ENCODE results near the gene MRPS7.

Gene MRPS7

GRCh38 chr17:75300280-75300679, 38.6 kb downstream of the MRPS7 start:
- Mint-ChIP-seq H3K36me3 (ENCODE audit: low read depth) (peaks cover under 1% of the 10 kb centered on the region), H3K27me3 (no peaks in the 10 kb centered on the region), H3K27ac (no peak overlapping the region), H3K4me1 (peaks cover 31% of the 10 kb centered on the region), H3K4me3 (no peak overlapping the region), H3K9me3 (no peaks in the 10 kb centered on the region)
- ATAC-seq: no peak
- DNase-seq: no peak

GRCh38 chr17:75301049-75301448, 39.4 kb downstream of the MRPS7 start:
- no peak for ATAC-seq
- Mint-ChIP-seq H3K4me3 (no peak overlapping the region), H3K27me3 (no peaks in the 10 kb centered on the region), H3K4me1 (peaks cover 23% of the 10 kb centered on the region), H3K9me3 (no peaks in the 10 kb centered on the region), H3K27ac (no peak overlapping the region), H3K36me3 (ENCODE audit: low read depth) (no peaks in the 10 kb centered on the region)
- no peak for DNase-seq

- DNase-seq (no peak), ATAC-seq (no peak)
- no peaks in the 10 kb centered on the region for H3K27me3 Mint-ChIP-seq
- H3K36me3 Mint-ChIP-seq (ENCODE audit: low read depth): no peaks in the 10 kb centered on the region
- H3K4me1 Mint-ChIP-seq: peaks cover 18% of the 10 kb centered on the region
- H3K4me3 Mint-ChIP-seq: no peak overlapping the region
- H3K27ac Mint-ChIP-seq: no peak overlapping the region
- no peaks in the 10 kb centered on the region for H3K9me3 Mint-ChIP-seq
Observed at GRCh38 chr17:75301502-75302206, 40.0 kb downstream of the MRPS7 start.

- no peaks in the 10 kb centered on the region for H3K9me3 Mint-ChIP-seq
- H3K27me3 Mint-ChIP-seq: no peaks in the 10 kb centered on the region
- no peak for DNase-seq
- no peaks in the 10 kb centered on the region for H3K36me3 Mint-ChIP-seq (ENCODE audit: low read depth)
- ATAC-seq: no peak
- no peak overlapping the region for H3K4me3 Mint-ChIP-seq
- H3K4me1 Mint-ChIP-seq: peaks cover 11% of the 10 kb centered on the region
- H3K27ac Mint-ChIP-seq: no peak overlapping the region
Observed at GRCh38 chr17:75307957-75308731, 46.5 kb downstream of the MRPS7 start.

- Mint-ChIP-seq H3K9me3 (no peaks in the 10 kb centered on the region), H3K36me3 (ENCODE audit: low read depth) (no peaks in the 10 kb centered on the region), H3K4me3 (no peak overlapping the region), H3K4me1 (peaks cover 17% of the 10 kb centered on the region), H3K27ac (peak overlapping the region; percentile 11), H3K27me3 (no peaks in the 10 kb centered on the region)
- ATAC-seq: no peak
- no peak for DNase-seq
Observed at GRCh38 chr17:75308732-75309629, 47.3 kb downstream of the MRPS7 start.

GRCh38 chr17:75313941-75314551, 52.4 kb downstream of the MRPS7 start:
- H3K27ac Mint-ChIP-seq: peak overlapping the region; percentile 74
- no peak overlapping the region for H3K4me3 Mint-ChIP-seq
- peaks cover 46% of the 10 kb centered on the region for H3K4me1 Mint-ChIP-seq
- peaks cover 5% of the 10 kb centered on the region for H3K36me3 Mint-ChIP-seq (ENCODE audit: low read depth)
- DNase-seq (no peak), ATAC-seq (peak; percentile 47)
- H3K27me3 Mint-ChIP-seq: no peaks in the 10 kb centered on the region
- no peaks in the 10 kb centered on the region for H3K9me3 Mint-ChIP-seq

- DNase-seq: peak; percentile 40
- peak overlapping the region; percentile 83 for H3K27ac Mint-ChIP-seq
- no peaks in the 10 kb centered on the region for H3K9me3 Mint-ChIP-seq
- no peaks in the 10 kb centered on the region for H3K27me3 Mint-ChIP-seq
- H3K4me1 Mint-ChIP-seq: peaks cover 46% of the 10 kb centered on the region
- ATAC-seq: peak; percentile 64
- H3K36me3 Mint-ChIP-seq (ENCODE audit: low read depth): peaks cover 15% of the 10 kb centered on the region
- no peak overlapping the region for H3K4me3 Mint-ChIP-seq
Observed at GRCh38 chr17:75315541-75316243, 54.0 kb downstream of the MRPS7 start.
